ENCODE measurements around the gene TBC1D9. TPM values are rescaled to one million over a fixed set of nuclear protein-coding genes. Genes with fewer than 3 reads are reported as not detected.
A peak's percentile ranks its signal among the peaks of the same experiment; 100 is the strongest.

The TBC1D9 gene
- total RNA-seq, 1 donor from 2014 or later, result 20.3 TPM

DNA sequence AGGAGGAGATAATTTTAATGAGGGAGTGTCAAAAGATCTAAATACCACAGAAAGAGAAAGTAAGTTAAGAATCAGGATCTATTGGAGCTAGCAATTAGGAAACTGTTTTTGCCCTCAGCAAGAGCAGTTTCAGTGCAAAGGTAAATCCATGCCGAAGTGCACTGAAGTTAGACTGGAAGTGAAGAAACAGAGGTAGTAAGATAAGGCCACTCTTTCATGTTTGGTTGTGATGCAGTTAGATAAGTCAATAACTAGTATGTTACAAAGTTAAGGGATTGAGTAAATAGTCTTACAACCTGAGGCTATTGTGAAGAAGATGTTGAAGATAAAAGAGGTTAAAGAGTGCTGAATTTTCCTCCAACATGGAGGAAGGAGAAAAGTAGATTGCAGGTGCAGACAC, 140.7 kb downstream of the TBC1D9 start:
- TF ChIP-seq, protein P1, sequence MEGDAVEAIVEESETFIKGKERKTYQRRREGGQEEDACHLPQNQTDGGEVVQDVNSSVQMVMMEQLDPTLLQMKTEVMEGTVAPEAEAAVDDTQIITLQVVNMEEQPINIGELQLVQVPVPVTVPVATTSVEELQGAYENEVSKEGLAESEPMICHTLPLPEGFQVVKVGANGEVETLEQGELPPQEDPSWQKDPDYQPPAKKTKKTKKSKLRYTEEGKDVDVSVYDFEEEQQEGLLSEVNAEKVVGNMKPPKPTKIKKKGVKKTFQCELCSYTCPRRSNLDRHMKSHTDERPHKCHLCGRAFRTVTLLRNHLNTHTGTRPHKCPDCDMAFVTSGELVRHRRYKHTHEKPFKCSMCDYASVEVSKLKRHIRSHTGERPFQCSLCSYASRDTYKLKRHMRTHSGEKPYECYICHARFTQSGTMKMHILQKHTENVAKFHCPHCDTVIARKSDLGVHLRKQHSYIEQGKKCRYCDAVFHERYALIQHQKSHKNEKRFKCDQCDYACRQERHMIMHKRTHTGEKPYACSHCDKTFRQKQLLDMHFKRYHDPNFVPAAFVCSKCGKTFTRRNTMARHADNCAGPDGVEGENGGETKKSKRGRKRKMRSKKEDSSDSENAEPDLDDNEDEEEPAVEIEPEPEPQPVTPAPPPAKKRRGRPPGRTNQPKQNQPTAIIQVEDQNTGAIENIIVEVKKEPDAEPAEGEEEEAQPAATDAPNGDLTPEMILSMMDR (conservative IDR thresholded peaks at IDR 0.05; ENCODE audit: low read depth, low read length), result no peak
- no peak for DNase-seq (ENCODE audit: low read depth)
- H3K4me3 ChIP-seq (ENCODE audit: low read depth, low read length), result no peak overlapping the region

DNA sequence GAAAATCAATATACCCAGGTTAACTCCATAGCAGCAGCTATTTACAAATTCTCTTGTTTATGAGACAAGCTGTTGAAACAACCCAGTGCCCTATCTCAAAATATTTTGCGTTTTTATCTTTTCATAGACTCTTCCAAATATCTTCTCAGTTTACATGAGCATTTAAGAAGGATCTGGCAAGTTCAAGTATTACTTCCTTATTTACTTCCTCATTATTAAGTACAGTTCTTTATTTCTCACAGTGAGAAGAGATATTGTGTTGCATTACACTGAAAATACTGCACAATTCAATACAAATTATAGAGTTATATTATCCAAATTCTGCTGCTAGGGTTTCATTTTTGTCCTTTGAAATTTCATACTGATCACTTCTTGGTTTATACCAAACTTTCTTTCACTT, 143.8 kb downstream of the TBC1D9 start:
- no peak overlapping the region for H3K4me3 ChIP-seq (ENCODE audit: low read depth, low read length)
- DNase-seq (ENCODE audit: low read depth), result no peak
- TF ChIP-seq, protein P1 (conservative IDR thresholded peaks at IDR 0.05; ENCODE audit: low read depth, low read length), result no peak

DNA sequence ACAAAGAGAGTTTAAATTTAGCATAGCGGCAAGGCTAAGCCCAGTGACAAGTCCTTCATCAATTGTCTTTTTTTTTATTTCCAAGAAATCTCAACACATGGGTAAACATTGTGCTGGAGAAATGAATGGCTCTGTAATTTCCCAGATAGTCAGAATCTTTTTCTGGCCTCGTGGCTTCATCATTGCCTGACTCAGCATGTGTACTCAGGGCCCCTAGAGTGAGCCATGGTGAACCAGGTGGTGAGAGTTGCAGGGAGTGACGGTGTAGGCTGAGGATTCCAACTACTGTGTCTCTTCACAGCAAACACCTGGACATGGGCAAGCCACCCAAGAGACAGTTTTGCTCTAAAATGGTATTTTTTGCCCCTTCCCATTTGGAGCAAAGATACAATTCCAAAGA, 144.3 kb downstream of the TBC1D9 start:
- TF ChIP-seq, protein P1 (conservative IDR thresholded peaks at IDR 0.05; ENCODE audit: low read depth, low read length), result no peak
- no peak overlapping the region for H3K4me3 ChIP-seq (ENCODE audit: low read depth, low read length)
- no peak for DNase-seq (ENCODE audit: low read depth)

DNA sequence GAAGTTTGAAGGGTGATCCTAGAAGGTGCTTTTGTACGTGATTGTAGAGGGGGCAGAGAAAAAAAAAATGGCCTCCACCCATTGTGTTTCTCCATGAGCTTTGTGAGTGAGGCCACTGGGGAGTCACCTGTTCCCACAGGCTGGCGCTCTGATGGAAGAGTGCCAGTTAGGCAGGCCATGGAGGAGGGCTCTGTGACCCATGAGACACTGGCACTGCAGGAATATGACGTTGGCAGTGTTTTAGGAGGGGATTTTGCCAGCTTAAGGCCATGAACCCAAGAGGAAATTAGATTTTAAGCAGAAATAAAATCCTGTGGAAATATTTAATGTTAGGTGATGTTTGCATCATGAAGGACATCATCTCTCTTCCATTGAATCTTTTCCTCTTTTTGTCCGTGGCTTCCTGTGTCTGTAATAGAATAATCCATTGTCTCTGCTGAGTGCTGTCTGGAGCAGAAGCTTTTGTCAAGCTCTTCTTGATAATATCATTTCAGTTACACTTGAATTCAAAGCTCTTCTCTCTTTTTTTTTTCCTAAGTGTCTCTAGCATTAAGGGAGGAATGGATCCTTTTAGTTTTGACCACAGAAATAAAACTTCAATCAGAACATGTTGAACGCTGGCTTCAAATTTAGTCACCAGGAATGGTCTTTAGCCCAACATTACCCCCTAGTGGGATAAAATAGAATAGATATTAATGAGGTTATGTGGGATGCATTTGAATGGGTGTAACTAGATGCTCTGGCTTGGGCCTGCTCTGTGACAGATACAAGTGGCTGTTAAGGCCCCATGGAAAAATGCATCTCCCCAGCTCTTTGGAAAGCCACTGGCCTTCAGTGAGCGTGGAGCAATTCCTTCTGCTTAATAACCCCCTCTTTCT, 146.4 kb downstream of the TBC1D9 start:
- no peak overlapping the region for H3K4me3 ChIP-seq (ENCODE audit: low read depth, low read length)
- TF ChIP-seq, protein P1 (conservative IDR thresholded peaks at IDR 0.05; ENCODE audit: low read depth, low read length), result peak; percentile 60
- DNase-seq (ENCODE audit: low read depth), result no peak

DNA sequence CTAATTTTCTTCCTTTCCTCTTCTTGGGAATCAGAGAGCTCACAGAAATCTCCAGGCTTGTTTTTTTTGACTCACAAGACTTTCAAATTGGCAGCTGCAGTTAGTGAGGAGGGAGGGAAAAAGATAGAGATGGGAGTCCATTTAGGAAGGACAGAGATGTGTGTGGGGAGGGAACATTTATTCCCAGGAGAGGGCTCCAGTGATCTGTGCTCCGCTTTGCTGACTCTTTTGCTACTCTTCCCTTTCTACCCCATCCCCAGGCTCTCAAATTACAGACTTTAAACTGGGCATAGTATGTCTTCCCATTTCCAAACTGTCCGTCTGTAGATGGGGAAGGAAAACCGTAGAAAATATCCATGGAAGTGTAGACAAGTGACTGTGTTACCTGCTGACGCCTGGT, 148.3 kb downstream of the TBC1D9 start:
- DNase-seq (ENCODE audit: low read depth), result no peak
- TF ChIP-seq, protein P1 (conservative IDR thresholded peaks at IDR 0.05; ENCODE audit: low read depth, low read length), result no peak
- H3K4me3 ChIP-seq (ENCODE audit: low read depth, low read length), result no peak overlapping the region

DNA sequence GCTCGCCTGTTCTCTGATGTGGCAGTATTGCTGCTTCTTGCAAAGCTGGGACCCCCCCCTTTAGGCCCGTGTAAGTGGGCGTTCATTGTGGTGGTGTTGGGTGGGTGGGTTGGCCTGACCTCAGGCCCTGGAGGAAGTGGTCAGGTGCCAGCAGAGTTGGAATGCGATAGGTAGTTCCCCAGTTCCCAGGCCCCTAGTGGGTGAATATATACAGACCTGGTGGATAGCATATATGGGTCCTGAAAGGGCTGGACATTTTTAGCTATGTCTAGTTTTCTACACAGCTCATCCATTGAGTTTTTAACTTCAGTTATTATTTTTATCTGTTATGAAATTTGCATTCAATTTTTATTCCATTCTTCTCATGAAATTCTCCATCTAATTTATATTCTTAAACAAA, 151.6 kb downstream of the TBC1D9 start:
- TF ChIP-seq, protein P1 (conservative IDR thresholded peaks at IDR 0.05; ENCODE audit: low read depth, low read length), result no peak
- H3K4me3 ChIP-seq (ENCODE audit: low read depth, low read length), result no peak overlapping the region
- no peak for DNase-seq (ENCODE audit: low read depth)

DNA sequence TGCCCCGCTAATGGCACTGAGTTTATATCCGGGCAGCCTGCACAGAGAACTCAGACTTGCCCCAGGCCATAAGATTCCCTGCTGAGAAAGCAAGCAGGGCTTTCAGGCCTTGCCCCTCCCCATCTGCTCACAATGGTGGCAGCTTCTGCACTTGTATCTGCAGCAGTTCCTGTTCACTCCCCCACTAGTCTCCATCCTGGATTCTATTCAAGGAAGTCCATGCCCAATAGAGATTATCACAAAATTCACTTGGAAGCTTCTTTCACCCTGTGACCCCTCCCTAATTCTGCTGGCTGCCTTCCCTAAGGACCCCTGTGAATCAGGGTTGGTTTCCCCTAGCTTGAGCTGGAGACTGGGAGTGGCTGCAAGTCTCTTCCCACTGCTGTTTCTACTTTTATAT, 152.9 kb downstream of the TBC1D9 start:
- H3K4me3 ChIP-seq (ENCODE audit: low read depth, low read length), result no peak overlapping the region
- TF ChIP-seq, protein P1 (conservative IDR thresholded peaks at IDR 0.05; ENCODE audit: low read depth, low read length), result no peak
- DNase-seq (ENCODE audit: low read depth), result no peak

All from epithelial cell of proximal tubule (primary cell).